ENCODE results near the gene SLC49A4.

DNA sequence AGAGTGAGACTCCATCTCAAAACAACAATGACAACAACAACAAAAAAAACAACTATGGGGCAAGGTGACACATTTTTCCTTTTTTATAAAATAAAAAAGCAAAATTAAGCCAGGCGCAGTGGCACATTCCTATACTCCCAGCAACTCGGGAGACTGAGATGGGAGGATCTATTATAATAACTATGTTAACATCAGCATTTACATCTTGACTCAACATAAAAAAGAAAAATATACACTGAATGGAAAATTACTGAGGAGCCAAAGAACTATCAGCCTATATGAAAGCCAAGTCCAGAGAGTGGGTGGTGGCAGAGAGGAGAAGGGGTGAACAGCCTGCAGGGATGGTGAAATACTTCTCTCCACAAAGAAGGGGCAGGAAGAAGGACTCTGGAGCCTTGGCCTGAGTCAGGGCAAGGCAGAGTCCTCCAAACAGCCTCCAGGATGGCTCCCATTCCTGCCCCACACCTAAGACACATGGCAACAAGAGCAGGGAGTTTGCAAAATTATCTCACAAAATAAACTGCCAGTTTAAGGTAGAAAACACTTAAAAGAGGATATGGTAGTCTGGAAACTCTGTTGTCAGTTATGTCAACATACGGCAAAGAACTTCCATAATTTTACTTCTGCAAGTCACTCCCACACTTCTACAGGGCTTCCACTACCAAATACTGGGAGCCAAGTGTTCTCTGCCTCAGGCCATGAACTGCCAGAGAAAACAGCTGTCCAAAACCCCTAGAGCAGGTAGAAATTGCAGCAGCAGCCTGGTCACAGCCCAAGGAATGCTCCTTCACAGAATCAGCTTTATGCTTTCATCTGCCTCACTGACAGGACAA, 27.1 kb upstream of the SLC49A4 start:
- TF ChIP-seq RXRA (IDR thresholded peaks at IDR 0.05; ENCODE audit: insufficient read depth, low read depth, low read length) (no peak), POLR2A (IDR thresholded peaks at IDR 0.05; ENCODE audit: control extremely low read depth in 1 of 2, low read depth in 2 of 2, low read length in 2 of 2) (no peak), EP300 (IDR thresholded peaks at IDR 0.05; ENCODE audit: borderline replicate concordance in 1 of 2, low read depth in 2 of 2, low read length in 2 of 2) (no peak), CTCF (IDR thresholded peaks at IDR 0.05; ENCODE audit: control extremely low read depth in 1 of 3, insufficient read depth in 1 of 3, low read depth in 1 of 3, low read length in 3 of 3) (no peak), TCF12 (IDR thresholded peaks at IDR 0.05; ENCODE audit: low read depth, low read length) (no peak), KDM4A (IDR thresholded peaks at IDR 0.05; ENCODE audit: low read depth, low read length, severe bottlenecking) (no peak), EZH2 (IDR thresholded peaks at IDR 0.05; ENCODE audit: low read depth, low read length, severe bottlenecking) (no peak), E2F6 (IDR thresholded peaks at IDR 0.05) (no peak), RAD21 (IDR thresholded peaks at IDR 0.05 in 1 of 2, conservative IDR thresholded peaks at IDR 0.05 in 1 of 2; ENCODE audit: low read depth in 2 of 2, low read length in 2 of 2) (no peak), TAF1 (IDR thresholded peaks at IDR 0.05; ENCODE audit: low read depth, low read length) (no peak), GABPA (IDR thresholded peaks at IDR 0.05; ENCODE audit: borderline replicate concordance, insufficient read depth, low read length) (no peak)
- TF ChIP-seq, protein P1, sequence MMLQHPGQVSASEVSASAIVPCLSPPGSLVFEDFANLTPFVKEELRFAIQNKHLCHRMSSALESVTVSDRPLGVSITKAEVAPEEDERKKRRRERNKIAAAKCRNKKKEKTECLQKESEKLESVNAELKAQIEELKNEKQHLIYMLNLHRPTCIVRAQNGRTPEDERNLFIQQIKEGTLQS (IDR thresholded peaks at IDR 0.05; ENCODE audit: insufficient read depth, low read depth, low read length), result no peak

All from H1 (cell line).